GM19397 (cell line): Measurements from ENCODE around the gene IQCH.

ENCODE experiments used
- ATAC-seq: cut with Tn5 transposase; IDR thresholded peaks from one replicate; pipeline ENCODE4 v1.9.1; 2021; ENCODE audit warnings: mild to moderate bottlenecking, moderate library complexity; ENCODE audit not compliant: unreplicated experiment

The IQCH gene

DNA sequence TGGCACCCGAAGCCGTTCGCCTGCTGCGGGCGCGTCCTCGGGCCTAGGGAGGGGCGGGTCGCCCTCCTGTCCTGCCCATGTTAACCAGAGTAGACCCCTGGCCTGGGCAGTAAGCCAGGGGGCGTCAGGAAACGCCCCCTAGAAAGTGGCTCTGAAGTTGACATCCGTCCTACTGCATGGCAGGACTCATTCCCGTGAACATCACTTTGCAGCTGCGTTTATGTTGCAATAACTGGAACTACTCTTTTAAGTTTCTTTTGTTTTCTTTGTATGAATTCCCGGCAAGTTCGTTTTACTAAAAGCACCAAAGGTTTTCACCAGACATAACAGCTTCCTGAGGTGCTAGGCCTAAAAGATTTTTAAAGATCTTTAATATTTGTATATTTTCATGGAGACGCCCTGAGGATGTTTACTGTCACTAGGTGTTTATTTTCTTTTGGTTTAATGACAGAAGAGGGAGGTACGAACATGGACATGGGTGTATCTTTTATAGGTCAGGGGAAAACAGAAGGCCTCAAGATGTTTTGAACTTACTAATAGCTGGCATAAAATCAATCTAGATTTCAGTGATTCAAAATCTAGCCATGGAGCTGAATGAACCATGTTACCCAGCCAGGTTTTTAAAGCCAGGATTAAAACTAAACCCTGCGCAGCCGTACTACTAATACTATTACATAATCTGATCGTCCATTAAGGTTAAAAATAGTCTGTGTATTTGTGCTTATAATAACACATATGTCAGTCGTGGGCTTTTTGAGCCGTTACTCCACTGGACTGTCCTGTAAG lies 267.4 kb downstream of the IQCH start:
- no peak for ATAC-seq

DNA sequence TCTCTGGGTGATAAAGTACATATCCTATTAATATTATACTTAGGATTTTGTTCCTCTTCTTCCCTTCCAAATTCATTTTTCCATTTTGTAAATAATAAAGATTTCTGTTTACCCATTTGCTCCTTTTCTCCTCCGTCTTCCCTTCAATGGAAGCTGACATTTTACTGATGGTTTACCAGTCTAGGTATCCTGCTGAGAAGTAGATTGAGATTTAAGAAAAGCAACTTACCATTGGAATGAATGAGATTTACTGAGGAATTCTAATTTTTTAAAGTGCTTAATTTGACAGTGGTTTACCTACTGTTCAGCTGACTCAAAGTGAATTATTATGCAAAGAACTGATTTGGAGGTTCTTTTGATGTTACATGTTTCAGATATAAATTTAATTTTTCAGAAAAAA lies 268.7 kb downstream of the IQCH start:
- no peak for ATAC-seq

DNA sequence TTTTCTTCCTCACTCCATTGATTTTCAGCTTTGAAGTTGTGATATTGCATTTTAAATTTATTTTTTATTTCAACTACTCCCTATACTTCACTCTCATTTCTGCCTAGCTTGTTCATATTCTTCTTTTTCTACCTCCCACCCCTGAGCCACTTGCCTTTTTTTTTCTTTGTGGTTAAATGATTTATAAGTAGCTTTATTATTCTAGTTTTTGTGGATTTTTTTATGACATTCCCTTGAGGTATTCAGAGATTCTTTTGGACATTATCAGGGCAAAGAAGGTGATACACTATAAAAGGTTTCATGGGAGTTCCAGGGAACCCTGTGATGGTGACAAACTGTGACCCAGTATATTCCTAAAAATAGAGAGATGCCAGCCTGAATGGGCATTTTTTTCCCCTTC lies 269.6 kb downstream of the IQCH start:
- ATAC-seq = no peak

DNA sequence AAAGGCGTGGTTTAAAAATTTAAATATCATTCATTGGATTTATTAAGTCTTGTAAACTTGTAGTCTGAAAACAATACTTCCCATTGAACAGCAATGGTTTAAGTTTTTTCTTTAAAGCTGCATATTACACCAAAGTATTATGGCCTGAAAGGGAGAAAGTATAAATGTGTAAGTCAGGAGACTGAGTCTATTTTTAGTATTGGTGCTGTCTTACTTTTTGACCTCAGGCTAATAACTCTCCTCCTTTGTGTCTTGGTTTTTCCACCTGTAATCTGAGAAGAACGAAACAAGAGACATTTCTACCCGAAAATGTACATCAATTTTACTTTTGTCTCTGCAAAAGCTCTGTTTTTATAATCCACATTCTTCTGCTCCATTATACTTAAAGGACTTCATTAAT lies 273.9 kb downstream of the IQCH start:
- no peak for ATAC-seq

DNA sequence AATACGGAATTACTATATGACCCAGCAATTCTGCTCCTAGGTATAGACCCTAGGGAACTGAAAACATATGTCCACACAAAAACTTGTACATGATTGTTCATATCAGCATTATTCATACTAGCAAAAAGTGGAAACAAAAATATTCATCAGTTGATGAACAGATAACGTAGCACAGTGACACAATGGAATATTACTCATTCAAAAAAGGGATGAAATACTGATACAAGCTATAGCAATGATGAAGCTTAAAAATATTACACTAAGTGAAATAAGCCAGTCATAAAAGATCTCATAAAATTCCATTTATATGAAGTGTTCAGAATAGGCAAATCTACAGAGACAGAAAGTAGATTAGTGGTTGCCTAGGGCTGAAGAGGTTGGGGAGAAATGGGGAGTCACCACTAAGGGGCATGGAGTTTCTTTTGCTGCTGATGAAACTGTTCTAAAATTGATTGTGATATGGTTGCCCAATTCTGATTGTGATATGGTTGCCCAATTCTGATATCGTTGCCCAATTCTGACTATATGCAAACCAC lies 276.9 kb downstream of the IQCH start:
- no peak for ATAC-seq

DNA sequence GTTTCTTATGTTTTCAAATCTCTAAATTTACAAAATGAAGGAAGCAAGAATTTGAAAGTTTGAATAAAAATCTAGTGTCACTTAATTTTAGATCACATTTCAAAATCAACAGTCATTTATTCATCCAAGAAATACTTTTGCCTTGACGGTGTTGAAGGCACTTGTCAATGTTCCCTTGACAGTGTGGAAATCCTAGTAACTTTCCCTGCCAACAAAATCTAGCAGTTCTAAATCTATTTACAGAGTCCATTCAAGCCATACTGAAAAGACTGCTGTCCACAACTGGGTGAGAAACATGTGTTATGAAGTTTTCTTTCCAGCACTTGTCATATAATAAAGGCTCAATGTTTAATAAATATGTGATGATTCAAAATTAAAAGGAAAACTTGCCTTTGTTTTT lies 279.3 kb downstream of the IQCH start:
- no peak for ATAC-seq

DNA sequence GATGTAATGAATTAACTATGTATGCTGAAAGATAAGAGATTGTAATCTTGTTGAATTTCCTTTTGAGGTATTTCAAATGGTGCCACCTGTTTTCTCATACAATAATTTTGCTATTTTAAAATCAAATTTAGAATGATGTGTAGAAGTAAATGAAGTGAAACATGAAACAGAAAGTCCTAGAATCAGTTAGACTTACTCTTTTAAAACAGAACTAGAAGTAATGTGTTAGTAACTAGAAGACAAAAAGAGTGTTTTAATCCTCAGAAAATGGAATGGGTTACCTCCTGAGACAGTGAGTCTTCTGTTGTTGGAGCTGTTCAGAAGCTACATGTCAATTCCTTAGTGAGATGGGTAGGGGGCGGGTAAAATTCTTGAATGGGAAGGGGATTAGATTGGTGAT lies 279.8 kb downstream of the IQCH start:
- ATAC-seq = no peak

DNA sequence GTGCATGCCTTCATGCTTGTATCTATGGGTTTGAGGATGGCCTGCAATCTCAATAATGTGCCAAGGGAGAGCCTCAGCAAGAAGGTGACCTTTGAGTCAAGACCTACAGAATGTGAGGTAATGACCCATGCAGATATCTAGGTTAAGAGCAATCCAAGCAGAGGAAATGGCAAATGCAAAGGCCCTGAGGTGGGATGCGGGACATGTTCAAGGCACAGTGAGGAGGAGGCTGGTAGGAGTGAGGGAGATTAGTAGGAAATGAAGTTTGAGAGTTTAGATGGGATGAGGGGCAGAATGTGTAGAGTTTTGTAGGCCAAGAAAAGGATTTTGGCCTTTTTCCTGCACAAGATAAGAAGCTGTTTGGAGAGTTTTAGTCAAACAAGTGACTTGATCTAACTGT lies 283.2 kb downstream of the IQCH start:
- no peak for ATAC-seq

DNA sequence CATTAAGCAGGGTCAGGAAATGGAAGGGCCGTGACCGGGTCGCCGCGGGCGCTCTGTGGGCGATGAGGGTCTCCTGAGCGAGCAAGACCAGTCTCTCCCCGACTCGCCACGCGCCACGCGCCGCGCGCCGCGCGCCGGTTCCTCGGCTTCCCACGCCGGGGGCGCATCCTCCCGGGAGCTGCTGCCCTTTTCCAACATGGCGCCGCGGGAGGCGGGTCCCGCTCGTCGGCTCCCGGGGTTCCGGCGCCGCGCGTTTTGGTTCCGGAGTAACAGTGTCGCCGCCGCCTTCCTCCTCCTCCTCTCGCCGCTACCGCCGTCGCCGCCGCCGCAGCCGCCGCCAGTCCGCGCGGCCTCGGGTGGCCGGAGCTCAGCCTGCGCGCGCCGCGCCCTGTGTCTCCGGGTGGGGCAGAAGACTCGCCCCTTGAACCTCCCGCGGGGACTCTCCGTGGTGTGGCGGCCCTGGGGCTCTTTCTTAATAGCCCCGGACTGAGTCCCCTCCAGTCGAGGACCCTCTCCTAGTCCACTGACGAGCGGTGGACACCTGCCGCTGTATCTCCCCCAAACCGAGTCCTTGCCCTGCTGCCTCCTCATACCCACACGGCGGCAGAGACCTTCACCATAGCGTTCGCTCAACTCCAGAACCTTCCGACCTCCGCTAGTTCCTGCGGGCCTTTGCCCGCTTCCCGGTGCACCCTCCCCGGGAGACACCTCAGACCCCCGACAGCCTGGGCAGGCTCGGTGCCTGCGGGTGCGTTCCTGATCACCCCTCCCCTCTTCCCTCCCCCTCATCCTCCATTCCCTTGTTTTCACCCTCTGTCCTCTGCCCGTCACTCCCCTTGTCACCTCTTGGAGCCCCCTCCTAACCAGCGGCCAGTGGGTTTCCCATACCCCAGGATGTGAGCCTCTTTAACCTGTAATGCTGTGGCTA lies 288.1 kb downstream of the IQCH start, which contains the start of gene MAP2K5:
Gene MAP2K5, plus strand, starts transcription at position 284 of the 928 bp plus-strand sequence. Its CDS starts 633 bp downstream, at position 917.
- ATAC-seq = peak; percentile 52

DNA sequence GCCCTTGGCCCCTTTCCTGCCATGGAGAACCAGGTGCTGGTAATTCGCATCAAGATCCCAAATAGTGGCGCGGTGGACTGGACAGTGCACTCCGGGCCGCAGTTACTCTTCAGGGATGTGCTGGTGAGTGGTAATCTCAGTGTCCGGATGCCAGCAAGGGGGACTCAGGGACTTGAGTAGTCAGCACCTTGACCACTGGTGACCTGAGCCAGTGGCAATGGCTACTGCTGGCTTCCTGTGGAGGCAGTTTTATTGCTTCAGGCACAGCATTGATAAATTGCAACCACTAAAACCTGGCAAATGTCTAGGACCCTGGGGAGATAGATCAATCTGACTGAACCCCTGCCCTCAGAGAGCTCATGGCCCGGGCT lies 288.7 kb downstream of the IQCH start:
- no peak for ATAC-seq

DNA sequence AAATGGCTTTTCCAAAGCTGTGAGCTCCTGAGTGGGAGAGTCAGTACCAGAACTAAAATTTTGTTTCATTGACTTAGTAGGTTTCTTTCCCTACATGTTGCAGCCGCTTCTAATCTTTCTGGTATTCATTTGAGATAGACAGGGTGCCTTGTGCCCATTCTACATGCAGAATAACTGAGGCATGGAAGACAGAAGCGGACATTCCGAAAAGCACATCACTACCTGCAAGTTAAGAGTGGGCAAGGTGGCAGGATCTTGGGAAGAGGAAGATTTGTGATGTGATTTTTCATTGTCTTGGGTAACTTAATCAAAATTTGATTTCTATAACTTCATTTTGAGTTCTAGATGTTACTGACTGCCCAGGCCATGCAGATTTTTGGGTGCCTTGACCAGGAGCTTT lies 289.9 kb downstream of the IQCH start:
- no peak for ATAC-seq

DNA sequence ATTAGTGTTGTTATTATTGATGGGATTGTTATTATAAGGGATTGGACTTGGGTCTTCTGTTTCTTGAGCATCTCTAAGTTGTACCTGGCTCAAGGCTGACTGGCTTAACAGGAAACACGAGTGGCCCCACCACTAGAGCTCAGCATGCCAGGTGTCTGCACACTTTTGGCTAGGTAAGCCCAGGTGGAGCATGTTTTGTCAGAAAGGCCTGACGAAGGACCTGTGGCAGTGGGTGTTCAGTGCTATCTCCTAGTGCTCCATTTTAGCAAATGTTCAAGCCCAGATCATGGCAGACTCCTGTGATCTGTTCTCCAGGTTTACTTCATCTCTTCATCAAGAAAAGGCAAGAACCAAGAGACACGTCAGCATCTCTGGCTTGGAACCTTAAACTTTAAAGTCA lies 291.3 kb downstream of the IQCH start:
- no peak for ATAC-seq

DNA sequence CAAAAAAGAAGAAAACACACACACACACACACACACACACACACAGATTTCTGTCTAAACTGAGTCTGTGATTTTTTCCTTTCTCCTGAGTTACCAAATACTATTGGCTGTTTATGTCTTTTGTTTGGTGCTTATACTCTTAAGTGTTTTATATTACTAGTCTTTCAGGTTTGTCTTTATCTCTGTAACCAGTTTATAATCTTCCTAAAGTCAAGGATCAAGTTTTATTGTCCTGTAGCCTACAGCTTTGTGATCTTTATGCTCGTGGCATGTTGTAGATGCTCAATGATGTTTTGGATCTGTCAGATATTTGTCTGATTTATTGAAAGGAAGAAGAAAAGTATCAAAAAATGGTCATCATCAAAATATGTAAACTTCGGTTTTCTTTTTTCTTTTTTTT lies 292.5 kb downstream of the IQCH start:
- ATAC-seq = no peak

DNA sequence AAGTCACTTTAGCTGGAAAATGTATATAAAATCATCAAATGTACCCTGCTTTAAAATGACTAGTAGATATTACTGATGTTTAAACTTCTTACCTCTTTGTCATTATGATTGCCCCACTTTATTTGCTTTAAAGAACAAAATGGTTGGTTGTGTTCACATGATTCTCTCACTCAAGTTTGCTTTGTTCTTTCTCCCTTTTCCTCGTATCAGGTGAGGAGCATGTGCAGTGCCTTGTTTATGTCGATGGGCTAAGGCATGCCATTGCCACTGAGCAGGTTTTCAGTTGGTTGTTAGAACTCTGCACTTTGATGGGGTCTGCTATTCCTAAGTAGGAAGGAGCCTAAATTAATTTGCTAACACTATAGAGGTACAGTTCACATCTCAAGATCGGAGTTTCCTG lies 293.2 kb downstream of the IQCH start:
- ATAC-seq = no peak

DNA sequence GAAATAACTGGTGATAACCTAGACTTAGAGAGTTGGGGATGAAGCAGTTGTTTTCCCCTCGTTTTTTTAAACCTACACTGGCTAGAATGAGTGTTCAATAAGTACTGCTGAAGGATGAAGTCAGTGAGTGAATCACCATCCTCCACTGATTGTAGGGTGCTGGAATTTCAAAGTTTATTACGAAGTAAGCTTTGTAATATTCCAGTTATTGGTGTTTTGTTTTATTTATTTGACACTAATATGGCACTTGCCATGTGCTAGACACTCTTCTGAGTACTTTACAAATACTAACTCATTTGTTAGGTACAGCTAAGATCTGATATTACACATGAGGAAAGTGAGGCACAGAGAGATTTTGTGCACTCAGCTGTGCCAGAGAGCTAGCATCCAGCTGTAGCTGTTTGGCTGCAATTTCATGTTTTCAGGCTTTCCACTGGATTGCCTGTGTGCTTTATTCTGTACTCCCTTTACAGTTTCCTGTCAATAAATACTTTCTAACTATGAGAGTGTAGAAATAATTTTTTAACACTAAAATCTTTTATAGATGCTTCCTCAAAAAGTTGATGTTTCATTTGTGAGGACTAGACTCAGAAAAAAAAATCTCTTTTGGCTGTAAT lies 293.8 kb downstream of the IQCH start:
- no peak for ATAC-seq

DNA sequence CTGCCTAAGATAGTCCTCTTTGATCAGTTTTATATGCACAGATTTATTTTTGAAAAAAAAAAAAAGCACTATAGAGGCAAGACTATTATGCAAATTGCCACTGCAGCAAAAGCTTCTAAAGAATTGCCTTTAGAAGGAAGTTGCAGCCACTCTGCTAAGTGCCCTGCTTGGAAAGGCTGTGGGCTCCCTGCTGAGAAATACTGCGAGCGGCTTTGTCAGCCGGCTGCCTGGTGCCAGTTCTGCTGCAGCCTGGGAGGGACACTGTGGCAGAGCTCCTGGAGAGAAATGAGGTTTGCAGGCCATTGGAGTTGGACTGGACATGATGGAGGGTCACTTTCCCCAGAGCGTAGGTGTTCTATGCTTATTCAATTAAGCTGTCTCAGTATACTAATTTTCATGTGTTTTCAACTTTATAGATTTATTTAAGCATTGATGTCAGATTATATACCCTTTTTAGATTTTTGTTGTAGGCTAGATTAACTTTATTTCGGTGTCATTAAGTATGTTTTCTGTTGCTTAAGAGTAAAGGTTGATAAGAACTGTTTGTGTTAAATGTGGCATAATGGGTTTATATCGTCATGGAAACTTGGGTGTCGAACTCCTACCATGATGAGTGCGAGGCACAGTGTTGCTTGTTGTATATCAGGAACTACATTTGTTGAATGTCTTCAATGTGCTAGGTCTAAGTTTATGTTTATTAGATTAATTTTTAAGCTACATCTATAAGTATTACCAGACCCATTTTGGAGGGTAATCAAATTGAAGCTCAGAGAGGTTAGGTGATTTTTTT lies 294.5 kb downstream of the IQCH start:
- ATAC-seq = no peak

DNA sequence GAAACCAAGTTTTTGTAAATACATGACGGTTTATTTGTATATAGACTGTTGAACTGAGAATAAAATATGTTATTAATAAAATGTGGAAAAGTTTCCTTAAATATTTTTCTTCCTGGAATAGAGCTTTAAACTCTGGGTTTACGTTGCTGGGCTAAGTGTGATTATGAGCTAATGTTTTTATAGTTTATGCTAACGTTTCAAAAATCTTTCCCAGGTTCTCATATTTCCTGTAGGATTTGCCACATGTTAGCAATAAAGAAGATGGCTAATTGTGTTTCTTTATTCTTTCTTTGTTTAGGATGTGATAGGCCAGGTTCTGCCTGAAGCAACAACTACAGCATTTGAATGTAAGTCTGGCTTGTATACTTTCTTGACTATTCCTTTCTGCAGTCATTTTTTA lies 295.1 kb downstream of the IQCH start:
- no peak for ATAC-seq

DNA sequence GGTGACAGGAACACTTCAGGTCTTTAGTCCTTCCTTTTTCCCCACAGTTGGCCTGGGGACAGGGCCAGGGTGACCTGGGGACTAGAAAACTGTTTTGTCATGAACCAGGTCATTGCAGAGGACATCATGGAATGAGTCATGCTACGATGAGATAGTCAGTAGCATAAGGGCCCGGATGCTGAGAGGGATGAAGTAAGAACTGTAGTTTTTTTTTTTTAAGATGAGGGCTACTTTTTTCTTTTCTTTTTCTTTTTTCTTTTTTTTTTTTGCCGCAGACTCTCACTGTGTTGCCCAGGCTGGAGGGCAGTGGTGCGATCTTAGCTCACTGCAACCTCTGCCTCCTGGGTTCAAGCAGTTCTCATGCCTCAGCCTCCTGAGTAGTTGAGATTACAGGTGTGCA lies 295.9 kb downstream of the IQCH start:
- no peak for ATAC-seq

DNA sequence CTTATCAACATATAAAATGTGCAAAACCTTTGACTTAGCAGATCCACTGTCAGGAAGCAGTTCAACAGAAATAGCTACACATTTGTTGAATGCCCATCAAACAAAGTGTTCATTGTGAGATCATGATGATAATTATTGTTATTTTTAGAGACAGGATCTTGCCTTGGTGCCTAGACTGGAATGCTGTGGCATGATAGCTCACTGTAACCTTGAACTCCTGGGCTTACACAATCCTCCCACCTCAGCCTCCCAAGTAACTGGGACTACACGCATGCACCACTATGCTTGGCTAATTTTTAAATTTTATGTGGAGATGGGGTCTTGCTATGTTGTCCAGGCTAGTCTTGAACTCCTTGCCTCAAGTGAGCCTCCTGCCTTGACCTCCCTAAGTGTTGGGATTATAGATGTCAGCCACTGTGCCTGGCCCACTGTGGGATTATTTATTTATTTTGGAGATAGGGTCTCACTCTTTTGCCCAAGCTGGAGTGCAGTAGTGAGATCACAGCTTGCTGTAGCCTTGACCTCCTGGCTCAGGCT lies 296.7 kb downstream of the IQCH start:
- no peak for ATAC-seq
